C4-2B (cell line): Measurements from ENCODE around the gene FLNC.
A peak's percentile ranks its signal among the peaks of the same experiment; 100 is the strongest.

Experiments
- H3K27ac ChIP-seq: fragments of 450-650 bp; 2 replicates; pipeline ENCODE4 v1.5.1; 2017
- CTCF ChIP-seq: fragments of 450-650 bp; conservative IDR thresholded peaks from 2 replicates; pipeline ENCODE4 v1.5.1; 2017; ENCODE audit warnings: mild to moderate bottlenecking
- ZFX ChIP-seq: fragments of 450-650 bp; IDR thresholded peaks from 2 replicates; pipeline ENCODE4 v1.6.1; 2017

The FLNC gene

GRCh38 chr7:128903621-128904361 lies 73.6 kb downstream of the FLNC start:
- no peak overlapping the region for H3K27ac ChIP-seq
- TF ChIP-seq ZFX (no peak), CTCF (no peak)

- TF ChIP-seq ZFX: no peak
- TF ChIP-seq CTCF: peak; percentile 88
Measured at GRCh38 chr7:128904381-128905197, 74.4 kb downstream of the FLNC start.

GRCh38 chr7:128906001-128906765 lies 76.0 kb downstream of the FLNC start:
- TF ChIP-seq ZFX (no peak), CTCF (no peak)
- H3K27ac ChIP-seq: no peak overlapping the region

More at GRCh38 chr7:128904381-128905197, 74.4 kb downstream of the FLNC start:
- no peak overlapping the region for H3K27ac ChIP-seq

GRCh38 chr7:128906766-128907559 lies 76.8 kb downstream of the FLNC start:
- TF ChIP-seq ZFX: no peak
- TF ChIP-seq CTCF: no peak
- no peak overlapping the region for H3K27ac ChIP-seq
